Measurements from ENCODE around the gene MAD1L1. TPM values are rescaled to one million over a fixed set of nuclear protein-coding genes. Genes with fewer than 3 reads are reported as not detected.

Gene MAD1L1
- total and polyA plus RNA-seq, 3 donors from 2014 or later: 63.1 to 149 (median 94.6) TPM

DNA sequence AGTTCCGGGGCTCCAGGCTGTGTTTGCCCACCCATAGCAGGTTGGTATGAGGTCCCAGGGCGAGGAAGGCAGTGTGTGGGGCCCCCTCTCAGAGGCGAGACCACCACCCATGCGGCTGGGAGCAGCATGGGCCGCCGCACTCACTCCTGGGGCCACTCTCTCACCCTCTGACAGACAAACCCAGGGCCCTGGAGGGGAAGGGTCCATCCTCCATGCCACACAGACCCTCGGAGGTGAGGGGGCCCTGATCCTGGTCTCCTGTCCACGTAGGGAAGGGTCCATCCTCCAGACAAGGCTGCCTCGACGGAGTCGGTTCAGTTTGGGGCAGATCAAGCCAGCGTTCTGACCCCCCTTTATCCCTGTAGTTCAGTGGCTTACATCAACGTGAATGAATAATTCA, 331.9 kb downstream of the MAD1L1 start:
- no peaks in the 10 kb centered on the region for H3K9me3 ChIP-seq
- no peaks in the 10 kb centered on the region for H3K36me3 ChIP-seq (ENCODE audit: low read depth, missing control alignments)
- no peak overlapping the region for H3K27ac ChIP-seq
- peaks cover 3% of the 10 kb centered on the region for H3K4me1 ChIP-seq
- no peak for DNase-seq
- TF ChIP-seq POLR2A (IDR thresholded peaks at IDR 0.05): no peak
- TF ChIP-seq CTCF (IDR thresholded peaks at IDR 0.05): no peak
- H3K4me3 ChIP-seq: no peak overlapping the region
- WGBS, 2 donors: 94 to 98% methylated on average over 7 to 13 of the region's 13 CpGs
- intact Hi-C loops (cut with DNase I; ENCODE audit: low total_unique reads): no loop called here
- H3K27me3 ChIP-seq: no peaks in the 10 kb centered on the region

DNA sequence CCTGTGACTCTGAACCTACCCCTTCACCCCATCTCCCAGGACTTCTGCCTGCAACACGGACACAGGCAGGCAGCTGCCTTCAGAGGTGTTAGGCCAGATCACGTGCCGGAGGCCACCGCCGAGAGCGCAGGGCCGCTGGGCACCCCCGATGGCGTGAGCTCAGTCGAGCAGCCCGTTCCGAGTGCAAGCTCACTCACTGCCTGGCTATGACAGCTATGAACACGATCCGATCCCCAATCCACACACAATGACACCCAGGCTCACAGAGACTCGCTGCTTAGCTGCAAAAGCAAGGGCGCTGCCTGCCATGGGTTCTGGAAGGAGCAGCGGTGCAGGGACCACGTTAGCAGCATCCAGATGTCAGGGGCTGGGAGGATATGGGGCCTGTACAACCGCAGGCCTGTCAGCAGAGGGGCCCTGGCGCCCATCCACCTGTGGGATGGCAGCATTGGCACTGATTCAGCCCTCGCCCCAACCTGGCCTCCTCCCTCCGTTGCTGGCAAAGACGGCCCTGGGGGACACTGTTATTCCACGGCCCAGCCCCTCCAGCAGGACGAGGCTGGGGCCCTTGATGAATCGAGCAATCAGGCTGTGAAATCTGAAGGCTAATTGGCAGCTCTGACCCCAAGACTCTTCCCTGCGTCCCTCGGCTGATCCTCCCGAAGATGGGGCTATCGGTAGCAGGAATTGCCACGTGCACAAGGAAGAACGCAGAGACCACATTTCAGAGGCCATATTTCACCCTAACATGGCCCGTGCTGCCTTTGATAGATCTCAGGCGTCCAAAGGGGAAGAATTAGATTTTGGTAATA, 332.6 kb downstream of the MAD1L1 start:
- TF ChIP-seq CTCF (IDR thresholded peaks at IDR 0.05) (no peak), POLR2A (IDR thresholded peaks at IDR 0.05) (no peak)
- Histone ChIP-seq H3K36me3 (ENCODE audit: low read depth, missing control alignments) (no peaks in the 10 kb centered on the region), H3K4me3 (no peak overlapping the region), H3K4me1 (peaks cover 3% of the 10 kb centered on the region), H3K9me3 (no peaks in the 10 kb centered on the region), H3K27ac (no peak overlapping the region), H3K27me3 (no peaks in the 10 kb centered on the region)
- intact Hi-C loops (cut with DNase I; ENCODE audit: low total_unique reads): no loop called here
- 92 to 96% methylated on average over 22 to 34 of the region's 34 CpGs for WGBS, 2 donors
- DNase-seq: no peak

GRCh38 chr7:1899196-1899595, 333.5 kb downstream of the MAD1L1 start:
- 76 to 86% methylated on average over 5 to 14 of the region's 14 CpGs for WGBS, 2 donors
- Histone ChIP-seq H3K4me1 (peaks cover 3% of the 10 kb centered on the region), H3K27ac (no peak overlapping the region), H3K9me3 (no peaks in the 10 kb centered on the region), H3K4me3 (no peak overlapping the region), H3K36me3 (ENCODE audit: low read depth, missing control alignments) (no peaks in the 10 kb centered on the region), H3K27me3 (no peaks in the 10 kb centered on the region)
- intact Hi-C loops (cut with DNase I; ENCODE audit: low total_unique reads): no loop called here
- peak; percentile 44 for DNase-seq
- TF ChIP-seq CTCF (IDR thresholded peaks at IDR 0.05): no peak
- no peak for TF ChIP-seq POLR2A (IDR thresholded peaks at IDR 0.05)

DNA sequence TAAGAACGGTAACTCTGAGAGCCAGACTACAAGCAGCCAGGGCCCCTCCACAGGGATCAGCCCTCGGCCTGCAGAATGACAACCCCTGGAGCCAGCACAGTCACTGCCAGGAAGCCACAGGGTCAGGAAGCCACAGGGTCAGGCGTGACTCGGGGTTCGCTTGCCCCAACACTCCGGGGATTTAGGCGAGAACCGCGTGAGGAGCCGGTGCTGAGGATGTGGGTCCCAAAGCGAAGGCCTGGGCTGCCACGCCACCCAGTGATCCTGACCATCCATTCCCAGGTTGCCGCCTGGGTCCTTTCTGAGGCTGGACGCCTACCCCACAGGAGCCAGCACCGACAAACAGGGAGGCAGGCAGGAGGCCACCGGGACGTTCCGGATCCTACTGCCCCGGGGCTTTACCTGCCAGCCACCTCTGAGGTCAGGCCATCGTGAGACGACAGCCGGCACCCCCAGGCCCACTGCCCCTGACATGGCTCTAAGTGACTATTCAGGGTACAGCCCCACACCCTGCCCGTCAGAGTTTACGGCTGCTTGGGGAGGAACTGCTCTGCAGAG, 334.0 kb downstream of the MAD1L1 start:
- no peaks in the 10 kb centered on the region for H3K9me3 ChIP-seq
- intact Hi-C loops (cut with DNase I; ENCODE audit: low total_unique reads): no loop called here
- DNase-seq: no peak
- TF ChIP-seq POLR2A (IDR thresholded peaks at IDR 0.05): no peak
- TF ChIP-seq CTCF (IDR thresholded peaks at IDR 0.05): no peak
- H3K36me3 ChIP-seq (ENCODE audit: low read depth, missing control alignments): no peaks in the 10 kb centered on the region
- H3K27ac ChIP-seq: no peak overlapping the region
- no peaks in the 10 kb centered on the region for H3K27me3 ChIP-seq
- 85 to 90% methylated on average over 9 to 24 of the region's 24 CpGs for WGBS, 2 donors
- no peak overlapping the region for H3K4me3 ChIP-seq
- H3K4me1 ChIP-seq: peaks cover 3% of the 10 kb centered on the region
